HG02884 (cell line): ENCODE measurements around the gene CHSY1.

ENCODE experiments used
- ATAC-seq: cut with Tn5 transposase; IDR thresholded peaks from one replicate; pipeline ENCODE4 v1.9.1; 2021; ENCODE audit warnings: mild to moderate bottlenecking, moderate library complexity; ENCODE audit not compliant: unreplicated experiment

CHSY1 gene

DNA sequence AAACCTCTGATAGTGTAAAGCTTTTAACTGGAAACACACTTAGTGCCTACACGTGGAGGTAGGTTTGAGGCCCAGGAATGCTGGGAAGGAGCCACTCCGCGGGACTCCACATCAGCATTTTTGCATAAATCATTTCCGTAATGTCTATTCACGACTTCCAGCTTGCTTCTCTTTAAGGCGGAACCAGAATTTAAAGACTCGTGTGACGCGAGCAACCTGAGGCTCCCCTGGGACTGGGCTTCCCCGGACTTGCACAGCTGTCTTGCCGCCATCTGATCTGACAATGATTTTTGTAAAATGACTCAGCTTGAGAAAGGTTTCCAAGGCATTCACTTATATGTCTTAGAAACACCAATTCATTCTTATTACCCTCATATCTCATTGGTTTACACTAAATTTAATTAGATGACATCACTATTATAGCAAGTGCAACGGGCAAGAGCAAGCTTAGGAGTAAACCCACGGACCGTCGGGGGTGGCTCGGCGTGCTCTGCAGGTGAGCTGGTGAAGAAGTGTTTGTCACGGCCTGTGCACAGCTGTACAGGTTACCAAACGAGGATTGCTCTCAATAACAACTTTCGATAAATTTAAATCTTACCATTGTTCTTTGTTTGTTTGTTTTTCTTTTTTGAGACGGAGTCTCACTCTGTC, 95.2 kb downstream of the CHSY1 start:
- ATAC-seq = peak; percentile 86

DNA sequence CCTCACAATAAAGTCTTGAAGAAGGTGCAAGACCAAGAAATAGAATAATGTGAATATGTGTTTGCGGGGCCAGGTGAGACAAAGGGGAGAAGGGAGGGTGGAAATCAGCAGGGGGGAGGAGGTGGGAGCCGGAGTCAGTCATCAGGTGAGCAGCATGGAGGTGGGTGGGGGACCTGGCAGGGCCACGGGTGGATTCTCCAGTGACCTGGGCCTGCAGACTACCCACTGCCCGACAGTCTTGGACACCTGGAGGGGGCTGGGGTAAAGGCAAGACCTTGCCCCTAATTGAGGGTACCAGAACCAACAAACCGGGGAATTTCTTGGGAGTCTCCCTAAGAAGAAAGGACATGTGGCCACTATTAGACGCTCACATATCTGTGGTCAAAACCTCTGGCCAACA, 95.8 kb downstream of the CHSY1 start:
- ATAC-seq = no peak

DNA sequence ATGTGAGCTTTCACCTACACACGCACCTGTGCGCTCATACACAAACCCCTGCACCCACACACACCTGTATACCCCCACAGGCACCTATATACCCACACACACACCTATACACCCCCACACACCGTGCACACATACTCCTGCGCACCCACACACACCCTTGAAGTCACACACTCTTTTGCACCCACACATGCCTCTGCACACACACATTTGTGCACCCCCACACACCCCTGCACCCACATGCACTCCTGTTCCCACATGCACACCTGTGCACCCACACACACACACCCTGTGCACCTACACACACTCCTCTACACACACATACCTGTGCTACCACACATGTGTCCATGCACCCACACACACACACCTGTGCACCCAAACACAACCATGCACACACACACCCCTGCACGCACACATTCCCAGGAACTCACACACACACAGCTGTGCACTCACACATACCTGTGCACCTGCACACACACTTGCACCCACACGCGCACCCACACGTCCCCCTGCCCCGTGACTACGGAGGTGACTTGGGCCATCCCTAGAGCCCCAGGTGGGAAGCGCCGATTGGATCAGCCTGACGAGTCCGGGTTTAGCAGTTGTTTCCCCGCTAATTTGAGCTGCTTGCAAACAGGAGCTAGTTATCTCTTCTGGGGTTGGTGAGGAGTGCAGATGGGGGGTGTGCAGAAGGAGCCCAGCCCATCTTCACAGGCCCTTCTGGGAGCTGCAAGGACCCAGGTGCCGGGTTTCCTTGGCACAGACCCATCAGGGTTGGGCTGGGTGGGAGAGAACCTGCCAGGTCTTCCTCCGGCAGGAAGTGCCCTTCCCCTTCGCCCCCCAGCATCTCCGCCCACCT, 97.8 kb downstream of the CHSY1 start:
- ATAC-seq = no peak

DNA sequence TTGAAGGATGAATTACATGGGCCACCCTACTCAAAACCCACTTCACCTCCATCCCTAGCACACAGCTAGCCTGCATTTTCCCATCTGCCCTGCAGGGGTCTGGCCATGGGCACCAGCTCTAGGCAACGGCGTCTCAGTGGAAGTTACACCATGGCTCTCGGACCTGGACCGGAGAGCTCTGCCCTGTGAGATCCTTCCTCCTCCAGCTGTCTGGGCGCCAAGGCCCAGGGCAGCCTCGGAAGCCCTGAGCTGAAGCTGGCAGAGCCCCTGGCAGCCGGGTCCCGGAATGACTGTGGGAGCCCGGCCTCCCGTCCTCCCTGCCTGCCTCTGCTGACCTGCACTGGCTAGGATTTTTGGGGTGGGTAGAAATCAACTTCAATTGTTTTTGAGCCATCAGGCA, 98.9 kb downstream of the CHSY1 start:
- ATAC-seq = no peak

DNA sequence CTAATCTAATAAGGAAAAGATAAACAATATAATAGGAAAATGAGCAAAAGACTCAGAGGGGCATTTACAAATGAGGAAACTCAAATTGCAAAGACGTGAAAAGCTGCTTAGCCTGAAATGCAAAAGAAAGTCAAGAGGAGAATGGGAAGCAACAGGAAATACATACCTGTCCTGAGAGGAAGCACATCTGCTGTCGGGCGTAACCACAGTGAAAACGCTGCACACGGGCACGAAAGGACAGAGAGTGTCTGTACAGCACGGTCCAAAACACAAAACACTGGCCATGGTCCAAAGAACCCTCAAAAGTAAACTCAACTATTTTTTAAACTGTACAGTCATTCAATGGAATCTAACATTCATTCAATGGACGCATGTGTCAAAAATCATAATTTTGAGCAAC, 100.6 kb downstream of the CHSY1 start:
- ATAC-seq = no peak

DNA sequence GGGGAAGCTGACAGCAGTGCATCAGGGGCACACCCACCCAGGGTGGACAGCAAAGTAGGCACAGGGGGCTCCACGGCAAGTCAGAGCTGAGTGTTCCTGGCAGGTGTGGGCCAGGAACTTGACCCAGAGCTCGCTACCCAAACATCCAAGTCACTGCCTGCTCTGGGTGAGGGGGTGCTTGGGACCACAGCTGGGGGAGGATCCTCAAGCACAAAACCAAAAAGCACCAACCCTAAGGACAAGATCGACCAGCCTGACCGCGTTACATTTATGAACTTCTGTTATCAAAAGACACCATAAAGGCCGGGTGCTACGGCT, 101.2 kb downstream of the CHSY1 start:
- ATAC-seq = no peak

DNA sequence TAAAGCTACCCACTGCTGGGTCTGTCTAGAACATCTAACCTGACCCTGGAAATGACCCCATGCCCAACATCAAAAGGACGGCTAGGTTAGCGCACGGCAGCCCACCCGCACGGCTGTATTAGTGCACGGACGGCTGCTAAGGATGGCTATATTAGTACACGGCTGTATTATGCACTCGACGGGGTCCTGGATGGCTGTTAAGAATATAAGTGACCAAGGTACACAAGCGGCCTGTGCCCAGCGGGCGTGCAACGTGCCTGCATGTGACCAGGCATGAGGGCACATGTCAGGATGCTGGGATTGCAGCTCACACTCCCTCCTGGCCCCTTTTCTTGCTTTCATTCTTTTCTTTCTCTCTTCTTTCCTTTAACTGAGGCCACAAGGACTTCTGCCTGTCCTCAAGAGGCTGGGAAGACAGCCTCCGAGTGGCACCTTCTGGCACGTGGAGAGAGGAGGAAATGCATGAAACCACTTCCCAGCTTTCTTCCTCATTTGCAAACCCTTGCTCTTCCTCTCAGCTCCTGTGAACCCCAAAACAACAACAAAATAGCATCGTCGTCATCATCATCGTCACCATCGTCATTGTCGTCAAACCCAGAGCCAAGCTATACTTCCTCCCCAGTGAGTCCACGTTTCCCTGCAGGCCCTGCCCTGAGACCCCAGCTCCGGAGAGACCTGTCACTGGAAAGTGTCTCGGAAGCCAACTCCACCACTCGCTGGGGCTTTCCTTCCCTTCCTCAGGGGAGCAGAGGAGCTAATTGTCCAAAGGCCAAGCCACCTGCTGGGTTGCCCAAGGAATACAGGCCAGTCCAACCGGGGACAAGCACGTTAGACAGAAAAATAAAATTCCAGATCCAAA, 101.8 kb downstream of the CHSY1 start:
- no peak for ATAC-seq

DNA sequence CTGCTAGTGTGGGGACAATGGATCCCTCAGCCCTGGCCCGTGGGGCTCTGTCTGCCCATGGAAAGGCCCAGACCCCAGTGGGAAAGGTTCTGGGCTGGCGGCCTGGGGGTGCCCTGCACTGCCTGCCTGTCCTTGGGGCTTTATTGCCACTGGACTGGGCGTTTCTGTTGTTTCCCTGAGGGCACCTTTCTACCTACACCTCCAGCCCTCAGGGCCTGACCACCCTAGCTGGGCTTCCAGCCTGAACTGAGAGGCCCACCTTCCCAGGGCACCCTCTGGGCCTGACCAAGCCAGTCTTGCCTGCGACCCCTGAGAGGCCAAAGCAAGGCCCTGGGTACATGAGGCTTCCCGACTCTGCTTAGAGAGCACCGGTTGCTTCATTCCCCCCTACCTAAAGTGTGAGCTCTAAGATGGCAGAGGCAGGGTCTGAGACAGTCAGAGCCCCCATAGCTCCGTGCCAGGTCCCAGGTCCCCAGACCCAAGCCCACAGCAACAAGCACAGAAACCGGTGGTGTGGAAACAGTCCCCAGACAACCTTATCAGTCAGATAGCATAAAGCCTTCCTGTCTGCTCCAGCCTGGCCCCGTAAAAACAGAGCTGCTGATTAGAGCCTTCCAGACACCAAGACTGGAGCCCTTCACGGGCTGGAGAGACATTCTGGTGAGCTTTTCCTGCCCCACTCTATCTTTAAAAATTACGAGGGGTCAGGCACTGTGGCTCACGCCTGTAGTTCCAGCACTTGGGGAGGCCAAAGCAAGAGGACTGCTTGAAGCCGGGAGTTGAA, 102.8 kb downstream of the CHSY1 start:
- ATAC-seq = no peak

DNA sequence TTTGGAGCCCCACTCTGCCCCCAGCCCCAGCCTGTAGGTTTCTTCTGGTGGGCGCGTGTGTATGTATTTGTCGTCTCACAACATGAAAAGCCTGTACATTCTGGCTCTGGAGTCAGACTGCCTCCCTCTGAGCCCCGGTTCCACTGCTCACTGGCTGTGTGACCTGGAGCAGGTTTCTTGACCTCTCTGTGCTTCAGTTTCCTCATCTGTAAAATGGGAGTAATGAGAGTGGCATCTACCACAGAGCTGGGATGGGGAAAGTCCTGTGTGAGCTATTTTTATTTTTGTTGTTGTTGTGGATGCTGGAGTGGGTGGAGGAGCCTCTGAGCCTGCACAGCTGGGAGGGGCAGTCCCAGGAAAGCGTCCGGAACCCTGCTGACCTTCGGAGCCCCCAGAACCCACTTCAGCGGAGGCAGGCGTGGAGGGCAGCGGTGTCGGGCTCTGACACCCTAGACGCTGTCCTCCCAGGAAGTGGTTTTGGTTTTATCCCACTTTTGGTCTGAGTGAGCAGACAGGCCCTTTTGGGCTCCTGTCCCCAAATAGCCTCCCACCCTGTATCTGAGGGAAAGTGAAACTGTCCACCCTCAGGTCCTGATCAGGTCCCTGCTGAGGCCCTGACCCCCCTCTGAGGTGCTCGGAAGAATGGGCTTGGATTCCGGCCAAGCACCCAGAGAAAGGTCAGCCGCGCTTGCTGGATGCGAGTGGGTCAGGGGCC, 103.5 kb downstream of the CHSY1 start:
- no peak for ATAC-seq

DNA sequence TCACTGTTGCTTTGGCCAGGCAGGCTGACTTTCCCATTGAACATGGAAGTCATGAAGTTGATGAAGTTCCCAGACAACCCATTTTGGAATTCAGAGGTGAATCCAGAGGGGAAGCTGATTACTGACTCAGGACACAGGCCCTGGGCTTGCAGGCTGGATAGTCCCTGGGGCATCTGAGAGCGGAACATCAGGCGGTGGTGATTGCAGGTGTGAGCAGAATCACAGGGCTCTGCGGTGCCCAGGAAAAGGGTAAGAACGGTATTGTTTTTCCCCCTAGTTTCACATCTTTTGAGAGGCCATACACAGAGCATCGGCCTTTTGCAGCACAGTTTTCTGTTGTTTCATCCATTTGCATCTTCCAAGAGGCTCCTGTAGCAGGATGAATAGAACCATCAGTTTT, 104.7 kb downstream of the CHSY1 start:
- no peak for ATAC-seq

DNA sequence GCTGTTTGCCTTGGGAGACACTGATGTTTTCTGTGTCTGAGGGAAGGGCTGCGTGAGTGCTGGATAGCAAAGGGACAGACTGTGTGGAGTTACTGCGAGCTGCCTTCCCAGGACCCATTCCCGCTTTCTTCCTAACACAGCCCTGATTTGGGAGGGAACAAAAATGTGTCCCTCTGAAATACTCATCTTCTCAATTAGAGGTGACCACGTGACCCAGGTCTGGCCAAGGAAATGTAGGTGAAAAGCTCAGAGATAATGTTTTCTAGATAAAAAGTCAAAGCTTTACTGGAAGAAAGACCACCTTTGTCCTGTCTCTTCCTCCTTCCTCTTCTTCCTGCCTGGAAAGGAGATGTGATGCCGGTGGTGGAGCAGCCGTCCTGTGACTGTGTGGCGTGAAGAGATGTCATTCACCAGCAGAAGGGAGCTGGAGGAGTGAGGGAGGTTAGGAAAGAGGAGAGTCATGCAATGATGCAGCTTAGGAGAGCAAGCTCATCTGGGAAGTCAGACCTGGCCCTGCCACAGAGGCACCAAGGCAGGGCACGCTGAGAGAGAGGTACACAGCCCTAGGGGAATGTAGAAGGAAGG, 105.6 kb downstream of the CHSY1 start:
- no peak for ATAC-seq

DNA sequence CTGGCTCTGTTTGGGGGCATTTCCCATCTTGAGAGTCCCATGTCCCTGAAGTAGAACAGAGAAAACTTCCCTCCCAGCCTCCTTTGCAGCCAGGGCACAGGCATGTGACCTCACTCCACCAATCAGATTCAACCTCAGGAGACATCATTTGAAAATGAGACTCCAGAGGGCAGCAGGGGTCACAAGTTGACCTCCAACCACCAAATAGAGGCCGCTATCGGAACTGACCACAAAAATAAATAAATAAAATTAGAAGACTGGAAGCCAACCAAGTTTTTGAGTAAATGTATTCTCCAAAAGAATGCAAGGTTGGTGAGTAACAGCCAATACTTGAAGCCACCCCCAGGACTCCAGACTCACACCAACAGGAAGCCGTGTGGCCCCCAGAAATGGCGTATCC, 106.5 kb downstream of the CHSY1 start:
- no peak for ATAC-seq

DNA sequence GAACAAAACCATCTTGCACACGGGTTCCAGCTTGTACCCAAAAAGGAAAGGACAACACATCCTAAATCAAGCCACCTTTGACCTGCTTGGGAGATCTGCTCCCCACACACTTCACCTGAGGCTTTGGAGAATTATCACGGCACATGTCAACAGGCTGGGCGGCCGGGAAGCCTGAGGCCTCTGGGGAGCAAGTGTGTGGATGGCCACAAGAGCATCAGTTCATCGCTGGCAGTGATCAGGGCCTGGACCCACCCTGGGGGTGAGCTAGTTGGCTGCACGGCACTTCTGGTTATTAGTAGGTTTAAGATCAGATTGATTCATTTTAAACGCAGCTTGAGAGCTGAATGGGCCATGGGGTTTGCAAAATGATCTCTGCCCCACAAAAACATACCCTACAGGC, 108.5 kb downstream of the CHSY1 start:
- ATAC-seq = no peak

DNA sequence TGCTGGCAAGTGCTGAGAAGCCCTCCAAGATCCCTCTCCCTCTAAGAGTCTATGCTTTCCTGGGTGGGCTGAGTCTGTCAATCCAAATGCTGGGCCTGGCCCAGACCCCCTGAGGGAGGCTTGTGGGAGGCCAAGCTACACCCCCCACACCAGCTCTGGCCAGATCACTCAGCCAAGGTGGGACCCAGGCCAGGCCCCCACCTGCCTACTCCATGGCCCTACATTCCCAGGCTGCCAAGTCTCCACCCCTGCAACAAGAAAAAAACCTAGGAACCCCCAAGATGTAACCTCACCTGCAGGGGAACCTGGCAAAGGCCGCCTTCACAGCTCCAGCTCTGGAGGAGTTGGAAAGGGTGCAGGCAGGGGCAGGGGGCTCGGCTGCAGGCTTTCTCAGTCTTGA, 109.1 kb downstream of the CHSY1 start:
- no peak for ATAC-seq

DNA sequence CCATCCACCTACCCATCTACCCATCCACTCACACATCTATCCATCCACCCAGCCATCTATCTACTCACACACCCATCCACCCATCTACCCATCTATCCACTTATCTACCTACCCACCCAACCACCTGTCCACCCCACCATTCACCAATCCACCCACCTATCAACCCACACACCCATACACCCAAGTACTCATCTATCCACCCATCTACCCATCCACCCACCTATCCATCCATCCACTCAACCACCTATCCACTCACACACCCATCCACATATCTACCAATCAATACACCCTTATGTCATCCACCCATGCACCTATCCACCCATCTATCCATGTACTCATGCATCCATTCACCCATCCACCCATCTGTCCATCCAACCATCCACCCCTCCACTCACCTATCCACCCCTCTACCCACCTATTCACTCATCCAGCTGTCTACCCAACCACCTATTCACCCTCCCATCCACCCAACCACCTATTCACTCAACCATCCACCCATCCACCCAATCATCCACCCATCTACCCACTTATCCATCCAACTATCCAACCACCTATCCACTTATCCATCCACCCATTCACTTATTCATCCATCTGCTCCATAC, 109.8 kb downstream of the CHSY1 start:
- no peak for ATAC-seq

DNA sequence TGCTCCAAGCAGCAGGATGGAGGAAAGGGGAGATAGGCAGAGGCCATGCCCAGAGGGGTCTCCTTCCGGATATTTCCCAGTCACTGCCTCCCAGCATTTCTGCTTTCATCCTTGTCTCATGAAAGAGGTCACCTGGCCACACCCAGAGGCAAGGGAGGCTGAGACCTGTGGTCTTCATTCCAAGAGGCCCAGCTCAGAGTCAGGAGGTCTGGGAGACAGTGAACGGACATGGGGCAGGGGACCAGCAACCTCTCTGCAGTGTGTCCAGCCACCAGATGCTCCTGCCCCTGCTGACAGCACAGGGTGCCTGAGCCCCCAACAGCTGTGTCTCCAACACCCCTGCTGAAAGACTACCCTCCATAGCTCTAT, 111.2 kb downstream of the CHSY1 start:
- ATAC-seq = no peak

DNA sequence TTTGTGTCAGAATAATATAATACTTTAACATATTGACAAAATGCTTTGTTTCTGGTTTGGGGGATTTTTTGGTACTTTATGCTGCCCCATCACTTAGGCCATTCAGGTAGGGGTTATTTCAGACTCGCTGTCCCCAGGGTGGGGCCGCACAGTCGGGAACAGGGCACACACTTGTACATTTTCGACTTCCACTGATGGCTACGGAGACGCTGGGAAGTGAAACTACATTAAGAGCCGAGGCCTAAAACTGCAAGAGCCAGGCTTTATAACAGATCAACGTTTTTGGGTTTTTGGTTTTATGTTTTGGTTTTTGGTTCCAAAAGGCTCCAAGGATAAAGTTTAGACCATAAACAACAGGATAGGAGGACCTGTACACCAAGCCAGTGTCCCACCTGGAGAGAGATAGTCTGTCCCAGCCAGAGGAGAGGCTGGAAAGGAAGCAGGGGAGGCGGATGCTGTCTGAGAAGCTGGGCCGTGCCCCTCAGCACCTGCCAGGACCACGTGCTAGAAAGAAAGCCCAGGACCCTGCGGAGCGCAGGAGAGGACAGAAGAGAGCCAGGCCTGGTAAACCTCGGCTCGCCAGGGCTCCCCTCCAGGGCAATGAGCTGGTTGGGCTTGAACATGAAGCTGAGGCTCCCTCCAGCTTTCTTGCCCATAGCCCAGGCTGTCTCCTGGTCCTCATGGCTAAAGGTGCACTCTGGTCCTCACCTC, 111.7 kb downstream of the CHSY1 start:
- no peak for ATAC-seq

DNA sequence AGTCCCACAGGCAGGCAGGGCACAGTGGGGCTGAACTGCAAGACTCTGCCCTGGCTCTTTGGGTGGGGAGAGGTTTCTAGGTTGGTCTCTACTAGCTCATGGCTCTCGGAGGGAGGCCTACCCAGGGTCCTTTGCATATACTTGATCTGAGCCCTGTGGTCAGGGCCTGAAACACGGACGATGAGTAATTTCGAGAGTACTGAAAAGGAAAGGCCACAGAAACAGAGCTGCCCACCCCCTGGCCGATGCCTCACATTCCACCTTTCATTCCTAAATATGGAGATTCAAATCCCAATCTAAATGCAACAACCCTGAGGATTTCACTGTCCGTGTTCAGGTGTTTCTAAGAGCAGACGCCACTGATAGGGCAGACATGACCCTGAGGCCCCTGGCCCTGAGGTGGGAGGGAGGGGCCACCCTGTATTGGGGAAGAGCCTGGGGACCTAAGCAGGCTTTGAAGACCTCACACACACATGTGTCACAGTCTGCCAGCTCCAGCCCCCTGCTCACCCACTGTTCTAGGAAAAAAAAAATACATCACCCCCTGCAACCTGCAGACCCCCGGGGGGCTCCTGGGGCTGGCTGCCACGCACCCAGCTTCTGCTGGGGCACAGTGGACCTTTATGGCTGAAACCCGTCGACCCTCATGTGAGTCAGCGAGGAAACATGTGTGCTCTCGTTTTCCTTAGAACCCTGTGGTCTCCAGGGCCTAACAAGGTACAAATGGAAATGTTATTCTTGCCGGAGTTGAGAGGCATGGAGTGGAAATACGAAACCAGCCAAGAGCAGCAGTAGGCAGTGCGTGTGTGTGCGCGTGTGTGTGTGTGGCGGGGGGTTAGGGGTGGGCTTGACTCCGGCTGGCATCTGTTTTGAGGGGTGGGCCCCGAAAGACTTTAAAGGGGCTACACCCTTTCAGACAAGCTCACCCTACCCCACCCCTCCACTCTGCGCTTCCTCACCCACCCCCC, 112.7 kb downstream of the CHSY1 start:
- peak; percentile 62 for ATAC-seq
